NT2/D1 (cell line): Measurements from ENCODE around the gene NECTIN1.

Experiments
- SUZ12 ChIP-seq: IDR thresholded peaks from 2 replicates; pipeline ENCODE4 v1.6.1; 2011; ENCODE audit not compliant: insufficient read length, insufficient read depth; ENCODE audit errors: extremely low read depth
- YY1 ChIP-seq: IDR thresholded peaks from 2 replicates; pipeline ENCODE4 v1.6.1; 2011; ENCODE audit not compliant: insufficient read length, insufficient read depth
- ZNF274 ChIP-seq: IDR thresholded peaks from 2 replicates; pipeline ENCODE4 v1.6.1; 2011; ENCODE audit warnings: mild to moderate bottlenecking, low read depth, low read length

- TF ChIP-seq YY1 = no peak
- no peak for TF ChIP-seq SUZ12
- no peak for TF ChIP-seq ZNF274
These were observed 29.3 kb upstream of the NECTIN1 start for GRCh38 chr11:119758291-119758690.
